Measurements from ENCODE around the gene CDH13. TPM values are rescaled to one million over a fixed set of nuclear protein-coding genes. Genes with fewer than 3 reads are reported as not detected.

Gene CDH13
- total and polyA plus RNA-seq, 9 donors = 1.9 to 34.2 (median 4.8) TPM

GRCh38 chr16:82715833-82716232 lies 89.1 kb downstream of the CDH13 start:
- TF ChIP-seq, protein P1, sequence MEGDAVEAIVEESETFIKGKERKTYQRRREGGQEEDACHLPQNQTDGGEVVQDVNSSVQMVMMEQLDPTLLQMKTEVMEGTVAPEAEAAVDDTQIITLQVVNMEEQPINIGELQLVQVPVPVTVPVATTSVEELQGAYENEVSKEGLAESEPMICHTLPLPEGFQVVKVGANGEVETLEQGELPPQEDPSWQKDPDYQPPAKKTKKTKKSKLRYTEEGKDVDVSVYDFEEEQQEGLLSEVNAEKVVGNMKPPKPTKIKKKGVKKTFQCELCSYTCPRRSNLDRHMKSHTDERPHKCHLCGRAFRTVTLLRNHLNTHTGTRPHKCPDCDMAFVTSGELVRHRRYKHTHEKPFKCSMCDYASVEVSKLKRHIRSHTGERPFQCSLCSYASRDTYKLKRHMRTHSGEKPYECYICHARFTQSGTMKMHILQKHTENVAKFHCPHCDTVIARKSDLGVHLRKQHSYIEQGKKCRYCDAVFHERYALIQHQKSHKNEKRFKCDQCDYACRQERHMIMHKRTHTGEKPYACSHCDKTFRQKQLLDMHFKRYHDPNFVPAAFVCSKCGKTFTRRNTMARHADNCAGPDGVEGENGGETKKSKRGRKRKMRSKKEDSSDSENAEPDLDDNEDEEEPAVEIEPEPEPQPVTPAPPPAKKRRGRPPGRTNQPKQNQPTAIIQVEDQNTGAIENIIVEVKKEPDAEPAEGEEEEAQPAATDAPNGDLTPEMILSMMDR (IDR thresholded peaks at IDR 0.05) = no peak
- TF ChIP-seq POLR2A (IDR thresholded peaks at IDR 0.05) = no peak
- TF ChIP-seq EP300 (IDR thresholded peaks at IDR 0.05) = no peak
- Histone ChIP-seq H3K36me3 (no peaks in the 10 kb centered on the region), H3K27me3 (no peaks in the 10 kb centered on the region), H3K9me3 (no peaks in the 10 kb centered on the region), H3K4me3 (no peak overlapping the region), H3K4me1 (ENCODE audit: insufficient read depth) (no peaks in the 10 kb centered on the region), H3K27ac (no peak overlapping the region)
- no peak for DNase-seq
- intact Hi-C loops (cut with DNase I) = no loop called here
- 60 to 76% (median 63%) methylated on average over 3 of the region's 3 CpGs for WGBS, 3 donors

- Histone ChIP-seq H3K27me3 (no peaks in the 10 kb centered on the region), H3K36me3 (no peaks in the 10 kb centered on the region), H3K4me3 (no peak overlapping the region), H3K27ac (no peak overlapping the region), H3K4me1 (ENCODE audit: insufficient read depth) (no peaks in the 10 kb centered on the region), H3K9me3 (no peaks in the 10 kb centered on the region)
- 69 to 79% (median 73%) methylated on average over 3 of the region's 3 CpGs for WGBS, 3 donors
- DNase-seq = no peak
- intact Hi-C loops (cut with DNase I) = no loop called here
- TF ChIP-seq POLR2A (IDR thresholded peaks at IDR 0.05) = no peak
- TF ChIP-seq EP300 (IDR thresholded peaks at IDR 0.05) = no peak
- TF ChIP-seq, protein P1 (IDR thresholded peaks at IDR 0.05) = no peak
Observed at GRCh38 chr16:82716361-82716855, 89.6 kb downstream of the CDH13 start.

DNA sequence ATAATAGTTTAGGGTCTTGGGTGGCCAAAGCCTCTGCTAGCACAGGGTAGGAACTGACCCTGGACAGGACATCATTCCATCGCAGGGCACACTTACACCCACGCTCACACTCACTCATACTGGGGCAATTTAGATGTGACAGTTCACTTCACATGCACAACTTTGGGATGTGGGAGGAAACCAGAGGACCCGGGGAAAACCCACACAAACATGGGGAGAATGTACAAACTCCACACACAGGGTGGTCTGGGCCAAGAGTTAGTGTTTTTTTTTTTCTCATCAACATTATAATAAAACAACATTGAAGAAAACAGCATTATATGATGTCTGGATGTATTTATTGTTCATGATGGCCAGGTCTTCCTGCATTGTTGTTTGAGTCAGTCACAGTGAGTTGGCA lies 93.6 kb downstream of the CDH13 start:
- H3K36me3 ChIP-seq = no peaks in the 10 kb centered on the region
- no peak overlapping the region for H3K27ac ChIP-seq
- WGBS, 3 donors = 55 to 66% (median 64%) methylated on average over 3 of the region's 3 CpGs
- no peaks in the 10 kb centered on the region for H3K4me1 ChIP-seq (ENCODE audit: insufficient read depth)
- no peak for DNase-seq
- H3K4me3 ChIP-seq = no peak overlapping the region
- intact Hi-C loops (cut with DNase I) = no loop called here
- TF ChIP-seq, protein P1 (IDR thresholded peaks at IDR 0.05) = no peak
- TF ChIP-seq EP300 (IDR thresholded peaks at IDR 0.05) = no peak
- no peak for TF ChIP-seq POLR2A (IDR thresholded peaks at IDR 0.05)
- H3K9me3 ChIP-seq = no peaks in the 10 kb centered on the region
- no peaks in the 10 kb centered on the region for H3K27me3 ChIP-seq

- Histone ChIP-seq H3K36me3 (no peaks in the 10 kb centered on the region), H3K4me3 (no peak overlapping the region), H3K4me1 (ENCODE audit: insufficient read depth) (no peaks in the 10 kb centered on the region), H3K9me3 (no peaks in the 10 kb centered on the region), H3K27ac (no peak overlapping the region), H3K27me3 (no peaks in the 10 kb centered on the region)
- TF ChIP-seq, protein P1 (IDR thresholded peaks at IDR 0.05) = no peak
- no peak for TF ChIP-seq EP300 (IDR thresholded peaks at IDR 0.05)
- TF ChIP-seq POLR2A (IDR thresholded peaks at IDR 0.05) = no peak
- intact Hi-C loops (cut with DNase I) = no loop called here
- no peak for DNase-seq
- 79 to 81% (median 81%) methylated on average over 2 of the region's 2 CpGs for WGBS, 3 donors
Observed at GRCh38 chr16:82726306-82726705, 99.5 kb downstream of the CDH13 start.
